GM18502 (cell line): ENCODE measurements around the gene RAB6C.
"Not testable (repeated sequence)": the region's sequence is repeated elsewhere in the genome, so short reads cannot be mapped to it uniquely, and the experiment has no call there.

Experiments used
- ATAC-seq: cut with Tn5 transposase; IDR thresholded peaks from one replicate; pipeline ENCODE4 v1.9.1; 2021; ENCODE audit warnings: mild to moderate bottlenecking; ENCODE audit not compliant: unreplicated experiment, poor library complexity

RAB6C gene

DNA sequence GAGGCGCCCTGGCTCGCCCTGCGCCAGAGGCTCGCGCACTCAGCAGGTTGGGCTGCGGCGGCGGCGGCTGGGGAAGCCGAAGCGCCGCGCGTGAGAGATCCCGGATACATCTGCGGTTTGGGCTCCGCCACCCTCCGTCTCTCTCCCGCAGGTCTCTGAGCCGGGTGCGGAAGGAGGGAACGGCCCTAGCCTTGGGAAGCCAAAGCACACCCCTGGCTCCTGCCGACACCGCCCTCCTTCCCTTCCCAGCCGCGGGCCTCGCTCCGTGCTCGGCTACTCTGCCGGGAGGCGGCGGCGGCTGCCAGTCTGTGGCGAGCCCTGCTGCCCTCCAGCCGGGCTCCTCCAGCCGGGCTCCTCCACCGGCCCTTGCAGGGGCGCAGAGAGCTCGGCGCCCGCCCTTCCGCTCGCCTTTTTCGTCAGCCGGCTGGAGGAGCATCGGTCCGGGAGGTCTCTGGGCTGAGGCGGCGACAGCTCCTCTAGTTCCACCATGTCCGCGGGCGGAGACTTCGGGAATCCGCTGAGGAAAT, at the start of gene RAB6C:
Gene RAB6C, plus strand, starts transcription at position 38 of the 527 bp plus-strand sequence. Its CDS starts 450 bp downstream, at position 488.
- peak; percentile 67 for ATAC-seq

- no peak for ATAC-seq
Observed at GRCh38 chr2:129930451-129930850, 49.0 kb upstream of the RAB6C start.

DNA sequence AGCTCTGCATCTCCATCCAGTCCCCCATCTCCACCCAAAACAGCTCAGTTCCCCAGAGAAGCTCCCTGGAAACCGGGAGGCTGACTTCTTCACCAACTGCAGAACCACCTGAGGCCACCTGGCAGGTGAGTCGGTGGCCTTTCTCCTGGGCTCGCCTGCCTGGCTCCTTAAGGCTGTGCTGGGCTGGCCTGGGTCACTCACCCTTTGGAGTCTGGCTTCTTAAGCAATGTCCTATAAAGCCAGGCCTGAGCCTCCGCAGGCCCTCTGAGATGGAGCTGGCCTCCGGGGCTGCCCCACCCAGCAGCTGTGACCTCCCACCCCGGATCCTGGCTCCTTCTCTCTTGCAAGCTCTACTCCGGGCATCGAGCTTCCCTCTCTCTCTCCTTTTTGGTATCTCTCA, 46.1 kb upstream of the RAB6C start:
- not testable (repeated sequence) for ATAC-seq

DNA sequence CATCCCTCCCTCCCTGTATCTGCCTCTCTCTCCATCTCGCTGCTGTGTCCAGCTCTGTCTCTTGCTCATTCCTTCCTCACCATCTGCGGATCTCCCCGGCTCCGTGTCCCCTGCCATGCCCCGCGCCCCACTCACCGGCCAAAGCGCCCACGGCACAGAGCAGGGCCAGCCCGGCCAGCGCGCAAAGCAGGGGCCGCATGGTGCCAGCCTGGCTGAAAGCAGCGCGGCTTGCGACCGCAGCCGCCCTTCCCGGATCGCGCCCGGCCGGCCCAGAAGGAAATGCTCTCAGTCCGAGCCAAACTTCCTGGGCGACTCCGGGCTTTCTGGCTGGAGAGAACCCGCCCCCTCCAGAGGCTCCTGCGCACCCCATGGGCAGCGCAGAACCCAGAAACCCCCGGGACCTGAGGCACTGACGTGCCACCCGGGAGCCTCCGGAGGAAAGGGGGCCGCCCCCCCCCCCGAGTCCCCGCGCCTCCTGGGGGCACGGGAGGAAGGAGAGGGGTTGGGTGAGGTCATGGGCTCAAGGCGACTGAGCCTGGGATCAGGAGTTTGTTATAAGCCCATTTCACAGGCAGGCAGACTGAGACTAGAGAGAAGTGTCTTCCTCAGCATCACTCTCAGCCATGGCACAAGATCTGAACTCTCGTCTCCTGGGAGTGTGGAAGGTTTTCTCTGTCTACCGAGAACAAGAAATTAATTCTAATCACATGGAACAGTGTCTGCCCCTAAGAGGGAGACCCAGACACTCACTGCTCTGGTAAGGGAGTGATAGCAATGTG, 45.2 kb upstream of the RAB6C start:
- no peak for ATAC-seq

DNA sequence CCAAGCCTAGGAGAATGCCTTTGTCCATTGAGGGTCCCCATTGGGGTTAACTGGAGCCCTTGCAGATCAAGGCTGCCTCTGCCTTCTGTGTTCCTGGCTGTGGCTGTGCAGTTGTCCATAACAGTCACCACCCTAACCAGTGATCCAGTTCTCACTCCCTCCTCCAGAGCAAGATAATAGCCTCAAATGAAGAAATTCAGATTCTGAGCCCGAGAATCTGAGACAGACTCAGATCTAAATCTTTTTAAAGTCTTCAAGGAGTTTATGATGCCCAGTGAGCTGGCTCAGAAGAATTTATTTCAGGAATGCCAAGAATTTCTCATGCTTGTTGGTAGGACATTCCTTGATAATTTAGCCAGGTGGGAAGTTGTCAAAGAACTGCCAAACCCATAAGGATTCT, 44.3 kb upstream of the RAB6C start:
- no peak for ATAC-seq

- ATAC-seq = peak; percentile 58
Observed at GRCh38 chr2:129936334-129936934, 43.0 kb upstream of the RAB6C start.

DNA sequence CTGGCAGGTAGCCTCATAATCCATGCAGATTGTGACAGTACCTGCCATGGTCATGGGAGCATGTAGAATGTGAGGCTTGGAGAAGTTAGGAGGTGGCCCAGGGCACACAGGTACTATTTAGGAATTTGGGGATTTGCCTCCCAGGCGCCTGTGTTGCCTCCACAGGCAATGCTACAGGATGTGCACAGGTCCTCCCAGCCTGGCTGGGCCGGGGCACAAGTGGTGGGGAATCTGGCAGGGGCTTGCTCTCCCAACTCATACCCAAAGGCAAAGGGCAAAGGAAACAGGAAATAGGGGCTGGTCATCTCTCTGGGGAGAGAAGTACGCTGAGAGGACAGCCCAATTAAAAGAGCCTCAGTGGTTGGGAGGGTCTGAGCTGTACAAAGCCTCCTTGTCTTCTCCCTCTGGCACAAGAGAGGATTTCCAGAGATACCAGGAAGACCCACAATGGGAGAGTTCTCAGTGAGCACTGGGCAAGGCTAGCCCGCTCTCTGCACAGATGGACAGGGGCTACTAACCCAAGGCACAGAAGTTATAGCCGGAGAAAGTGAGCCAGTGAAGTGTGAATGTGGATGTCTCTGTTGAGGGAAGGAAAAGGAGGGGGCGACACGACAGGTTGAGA, 40.5 kb upstream of the RAB6C start:
- ATAC-seq = not testable (repeated sequence)

DNA sequence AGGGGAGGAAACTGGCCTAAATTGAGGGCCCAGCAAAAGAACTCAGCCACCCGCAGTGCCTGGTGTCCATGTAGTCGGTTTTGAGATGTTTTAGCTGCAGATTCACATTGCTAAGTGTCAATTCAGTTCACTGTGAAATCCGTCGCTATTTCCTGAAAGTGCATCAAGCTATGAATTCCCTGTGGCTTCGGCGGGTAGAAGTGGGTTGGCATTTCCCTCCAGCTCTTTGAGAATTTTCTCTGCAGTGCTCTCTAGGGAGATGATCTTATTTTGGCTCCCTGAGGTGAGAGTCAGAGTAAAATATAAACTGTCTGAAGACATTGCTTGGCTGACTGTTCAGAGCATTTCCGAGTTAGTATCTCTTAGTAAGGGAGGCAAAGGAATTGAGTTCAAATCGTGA, 36.0 kb upstream of the RAB6C start:
- ATAC-seq = not testable (repeated sequence)

- no peak for ATAC-seq
Observed at GRCh38 chr2:129945557-129945956, 33.9 kb upstream of the RAB6C start.

GRCh38 chr2:129947712-129948111, 31.8 kb upstream of the RAB6C start:
- ATAC-seq = not testable (repeated sequence)

- not testable (repeated sequence) for ATAC-seq
Observed at GRCh38 chr2:129956171-129956570, 23.3 kb upstream of the RAB6C start.

DNA sequence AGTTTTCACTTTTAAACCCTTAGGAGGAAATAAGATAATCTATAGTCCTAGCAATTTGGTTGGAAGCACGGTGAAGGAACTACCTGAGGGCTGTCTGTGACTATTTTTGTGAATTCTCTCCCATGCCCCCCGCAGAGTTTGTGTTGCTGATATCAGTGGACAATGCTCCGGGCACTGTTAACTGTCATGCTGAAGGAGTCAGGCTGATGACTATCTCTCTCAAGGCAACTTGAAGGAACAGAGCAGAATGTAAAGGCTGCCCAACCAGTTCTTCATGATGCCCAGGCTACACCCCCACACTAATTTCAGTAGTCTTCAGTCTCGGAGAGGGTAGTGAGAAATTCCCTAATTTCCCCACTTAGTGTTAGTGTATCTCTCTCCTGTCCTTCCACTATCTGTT, 21.6 kb upstream of the RAB6C start:
- no peak for ATAC-seq

DNA sequence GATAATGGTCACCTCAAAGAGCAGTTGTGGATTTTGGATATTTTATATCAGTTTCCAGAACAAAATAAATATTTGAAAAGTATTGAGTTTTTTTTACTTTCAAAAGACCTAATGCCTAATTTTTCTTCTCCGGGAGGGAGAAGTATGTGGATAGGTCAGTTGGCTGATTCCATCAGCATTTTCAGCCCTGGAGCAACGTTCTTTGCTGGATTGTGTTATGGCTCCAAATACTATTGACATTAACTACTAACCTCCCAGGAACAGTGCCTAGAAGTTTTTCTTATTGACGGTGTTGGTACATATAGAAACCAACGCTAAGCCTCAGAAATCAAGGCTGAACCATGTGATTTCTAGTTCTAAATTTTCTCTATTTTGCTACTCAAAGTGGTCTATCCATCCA, 20.7 kb upstream of the RAB6C start:
- ATAC-seq = not testable (repeated sequence)

GRCh38 chr2:129968605-129969004, 10.9 kb upstream of the RAB6C start:
- not testable (repeated sequence) for ATAC-seq

- ATAC-seq = no peak
Observed at GRCh38 chr2:129975016-129975774, 4.3 kb upstream of the RAB6C start.

DNA sequence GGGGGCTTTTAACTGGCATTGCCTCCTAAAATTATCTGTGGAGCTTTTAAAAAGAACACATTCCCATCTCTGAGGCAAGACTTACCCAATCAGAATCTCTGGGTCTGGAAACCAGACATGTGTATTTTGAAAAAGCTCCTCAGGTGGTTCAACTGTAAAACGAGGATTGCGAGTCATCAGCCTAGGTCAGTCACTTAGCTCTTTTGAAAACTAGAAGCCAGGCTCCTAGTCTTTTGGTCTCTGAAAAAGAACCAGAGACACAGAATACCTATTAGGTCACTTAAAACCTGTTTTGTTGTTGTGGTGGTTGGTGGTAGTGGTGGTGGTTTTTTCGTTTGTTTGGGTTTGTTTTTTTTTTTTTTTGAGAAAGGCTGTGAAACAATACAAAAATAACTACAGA, 2.5 kb upstream of the RAB6C start:
- ATAC-seq = not testable (repeated sequence)

- no peak for ATAC-seq
Observed at GRCh38 chr2:129977986-129978385, 1.5 kb upstream of the RAB6C start.

GRCh38 chr2:129980246-129980645, 780 bp downstream of the RAB6C start:
- peak; percentile 72 for ATAC-seq

DNA sequence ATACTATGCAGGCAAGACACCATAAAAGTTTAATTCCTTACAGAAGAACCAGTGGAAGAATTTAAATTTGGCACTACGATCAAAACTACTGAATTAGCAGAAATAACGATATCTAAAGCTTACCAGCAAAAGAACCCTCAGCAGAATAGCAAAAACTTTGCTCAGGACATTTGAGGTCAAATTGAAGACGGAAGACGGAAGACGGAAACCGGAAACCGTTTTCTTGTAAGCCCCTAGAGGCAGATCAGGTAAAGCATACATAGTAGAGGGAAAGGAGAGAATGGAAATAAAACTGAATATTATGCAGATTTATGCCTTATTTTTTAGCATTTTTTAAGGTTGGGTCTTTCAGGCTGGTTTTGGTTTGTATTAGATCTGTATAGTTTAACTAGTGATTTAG, 2.2 kb downstream of the RAB6C start:
- not testable (repeated sequence) for ATAC-seq

DNA sequence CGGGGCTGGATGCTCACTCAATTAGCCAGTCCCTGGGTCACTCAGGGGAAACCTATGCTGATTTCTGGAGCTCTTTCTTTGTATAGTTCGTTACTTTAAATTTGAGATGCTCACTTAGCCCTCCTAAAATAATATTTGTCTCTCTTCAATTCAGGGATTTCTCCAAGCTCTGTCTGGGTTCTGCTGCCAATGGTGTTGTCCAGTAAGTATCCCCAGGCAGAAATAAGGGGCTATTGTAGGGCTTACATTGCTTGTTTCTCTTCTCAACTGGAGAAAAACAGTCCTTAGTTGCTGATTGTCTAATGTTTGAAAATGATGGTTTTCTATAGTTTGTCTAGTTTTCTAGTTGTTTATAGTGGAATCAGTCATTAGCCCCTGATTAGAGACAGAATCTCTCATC, 5.0 kb downstream of the RAB6C start:
- ATAC-seq = no peak
